HG03378 (cell line): ENCODE data around the gene SLC10A7.

Experiments
- ATAC-seq: cut with Tn5 transposase; IDR thresholded peaks from one replicate; pipeline ENCODE4 v1.9.1; 2021; ENCODE audit warnings: mild to moderate bottlenecking, moderate library complexity; ENCODE audit not compliant: unreplicated experiment

The SLC10A7 gene

GRCh38 chr4:146495269-146495668 lies 26.5 kb downstream of the SLC10A7 start:
- no peak for ATAC-seq

- ATAC-seq, result no peak
Measured at GRCh38 chr4:146494143-146494542, 27.6 kb downstream of the SLC10A7 start.

- no peak for ATAC-seq
Measured at GRCh38 chr4:146490106-146490505, 31.6 kb downstream of the SLC10A7 start.

- ATAC-seq, result no peak
Measured at GRCh38 chr4:146488495-146489174, 33.1 kb downstream of the SLC10A7 start.

GRCh38 chr4:146486565-146486964 lies 35.2 kb downstream of the SLC10A7 start:
- ATAC-seq, result peak; percentile 80

GRCh38 chr4:146485968-146486367 lies 35.8 kb downstream of the SLC10A7 start:
- ATAC-seq, result peak; percentile 70

GRCh38 chr4:146482788-146483187 lies 39.0 kb downstream of the SLC10A7 start:
- ATAC-seq, result no peak

- no peak for ATAC-seq
Measured at GRCh38 chr4:146481246-146481645, 40.5 kb downstream of the SLC10A7 start.

GRCh38 chr4:146478009-146478408 lies 43.7 kb downstream of the SLC10A7 start:
- no peak for ATAC-seq

- no peak for ATAC-seq
Measured at GRCh38 chr4:146477054-146477453, 44.7 kb downstream of the SLC10A7 start.

- no peak for ATAC-seq
Measured at GRCh38 chr4:146472404-146472803, 49.3 kb downstream of the SLC10A7 start.

GRCh38 chr4:146470604-146471003 lies 51.1 kb downstream of the SLC10A7 start:
- no peak for ATAC-seq

- no peak for ATAC-seq
Measured at GRCh38 chr4:146469022-146469421, 52.7 kb downstream of the SLC10A7 start.

- ATAC-seq, result peak; percentile 47
Measured at GRCh38 chr4:146465628-146466027, 56.1 kb downstream of the SLC10A7 start.

GRCh38 chr4:146462251-146462650 lies 59.5 kb downstream of the SLC10A7 start:
- ATAC-seq, result no peak

GRCh38 chr4:146458594-146458993 lies 63.1 kb downstream of the SLC10A7 start:
- ATAC-seq, result peak; percentile 90

GRCh38 chr4:146456681-146457080 lies 65.1 kb downstream of the SLC10A7 start:
- no peak for ATAC-seq

GRCh38 chr4:146453181-146453807 lies 68.4 kb downstream of the SLC10A7 start:
- no peak for ATAC-seq

- peak; percentile 82 for ATAC-seq
Measured at GRCh38 chr4:146450524-146450923, 71.2 kb downstream of the SLC10A7 start.

GRCh38 chr4:146446555-146446954 lies 75.2 kb downstream of the SLC10A7 start:
- no peak for ATAC-seq

- ATAC-seq, result no peak
Measured at GRCh38 chr4:146445198-146446150, 76.3 kb downstream of the SLC10A7 start.
